WERI-Rb-1 (cell line): ENCODE measurements around the gene GATB.

Experiments
- DNase-seq: peaks from one replicate; pipeline ENCODE4 v3.0.0-alpha.2; 2020
- H3K27ac ChIP-seq: fragments of 250-450 bp; sonication (Bioruptor Pico); 2 replicates; pipeline ENCODE4 v1.5.1; 2020; ENCODE audit warnings: mild to moderate bottlenecking, moderate library complexity
- H3K27me3 ChIP-seq: fragments of 250-450 bp; sonication (Bioruptor Pico); 2 replicates; pipeline ENCODE4 v1.5.1; 2021; ENCODE audit warnings: mild to moderate bottlenecking, low read depth, moderate library complexity; ENCODE audit not compliant: insufficient read depth, severe bottlenecking
- H3K36me3 ChIP-seq: fragments of 250-450 bp; sonication (Bioruptor Pico); 2 replicates; pipeline ENCODE4 v1.5.1; 2020; ENCODE audit warnings: mild to moderate bottlenecking, moderate library complexity
- H3K4me3 ChIP-seq: 2 replicates; pipeline ENCODE4 v1.5.1; 2011; ENCODE audit warnings: low read depth, mild to moderate bottlenecking, control low read depth, low read length
- H3K9me3 ChIP-seq: fragments of 250-450 bp; sonication (Bioruptor Pico); 2 replicates; pipeline ENCODE4 v1.5.1; 2021; ENCODE audit warnings: mild to moderate bottlenecking, moderate library complexity; ENCODE audit not compliant: severe bottlenecking
- TF ChIP-seq, protein P1 (sequence below): IDR thresholded peaks from 2 replicates; pipeline ENCODE4 v1.5.1; 2011; ENCODE audit warnings: low read depth, mild to moderate bottlenecking, control low read depth, inconsistent platforms, low read length

The GATB gene

DNA sequence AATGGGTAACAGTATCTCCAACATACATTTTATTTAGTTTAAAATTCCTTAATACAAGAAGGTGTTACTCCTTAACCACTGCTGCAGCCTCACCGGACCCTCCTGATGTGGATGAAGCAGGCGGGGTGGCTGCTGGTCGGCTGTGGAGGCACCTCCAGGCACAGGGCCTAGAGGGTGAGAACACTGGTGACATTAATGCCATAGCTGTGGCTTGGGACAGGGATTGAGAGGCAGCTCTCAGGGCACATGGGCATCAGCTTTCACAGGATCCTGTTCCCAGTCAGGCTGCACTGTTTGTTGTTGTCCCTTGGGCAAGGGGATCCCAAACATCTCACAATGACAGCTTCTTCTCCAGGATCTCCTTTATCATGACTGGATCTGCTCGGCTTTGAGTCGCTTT is 90.0 kb downstream of the GATB start:
- TF ChIP-seq, protein P1, sequence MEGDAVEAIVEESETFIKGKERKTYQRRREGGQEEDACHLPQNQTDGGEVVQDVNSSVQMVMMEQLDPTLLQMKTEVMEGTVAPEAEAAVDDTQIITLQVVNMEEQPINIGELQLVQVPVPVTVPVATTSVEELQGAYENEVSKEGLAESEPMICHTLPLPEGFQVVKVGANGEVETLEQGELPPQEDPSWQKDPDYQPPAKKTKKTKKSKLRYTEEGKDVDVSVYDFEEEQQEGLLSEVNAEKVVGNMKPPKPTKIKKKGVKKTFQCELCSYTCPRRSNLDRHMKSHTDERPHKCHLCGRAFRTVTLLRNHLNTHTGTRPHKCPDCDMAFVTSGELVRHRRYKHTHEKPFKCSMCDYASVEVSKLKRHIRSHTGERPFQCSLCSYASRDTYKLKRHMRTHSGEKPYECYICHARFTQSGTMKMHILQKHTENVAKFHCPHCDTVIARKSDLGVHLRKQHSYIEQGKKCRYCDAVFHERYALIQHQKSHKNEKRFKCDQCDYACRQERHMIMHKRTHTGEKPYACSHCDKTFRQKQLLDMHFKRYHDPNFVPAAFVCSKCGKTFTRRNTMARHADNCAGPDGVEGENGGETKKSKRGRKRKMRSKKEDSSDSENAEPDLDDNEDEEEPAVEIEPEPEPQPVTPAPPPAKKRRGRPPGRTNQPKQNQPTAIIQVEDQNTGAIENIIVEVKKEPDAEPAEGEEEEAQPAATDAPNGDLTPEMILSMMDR = no peak
- no peak for DNase-seq
- Histone ChIP-seq H3K4me3 (peak overlapping the region; percentile 28; the same call in 1 of the 2 replicates), H3K27ac (peak overlapping the region; percentile 39), H3K36me3 (no peaks in the 10 kb centered on the region), H3K9me3 (no peaks in the 10 kb centered on the region), H3K27me3 (no peaks in the 10 kb centered on the region)

DNA sequence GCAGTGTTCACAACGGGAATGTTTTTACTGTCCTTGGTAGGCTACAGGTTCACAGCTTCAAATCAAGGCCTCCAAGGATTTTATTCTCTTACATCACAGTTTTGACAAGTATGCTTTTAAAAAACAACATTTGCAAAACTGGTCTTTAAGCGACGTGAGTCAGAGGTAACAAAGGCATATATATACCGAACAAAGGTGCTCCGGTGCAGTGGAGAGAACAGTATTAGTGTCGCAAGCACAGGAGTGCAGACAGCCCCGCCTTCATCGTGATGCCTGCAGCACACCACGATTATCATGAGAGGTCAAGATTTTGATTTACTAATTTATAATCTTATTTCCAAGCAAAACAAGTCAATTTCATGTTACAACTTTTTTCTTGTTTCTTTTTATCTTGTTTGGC is 90.8 kb downstream of the GATB start:
- no peaks in the 10 kb centered on the region for H3K36me3 ChIP-seq
- no peak overlapping the region for H3K27ac ChIP-seq
- DNase-seq = no peak
- H3K9me3 ChIP-seq = no peaks in the 10 kb centered on the region
- TF ChIP-seq, protein P1 = no peak
- no peaks in the 10 kb centered on the region for H3K27me3 ChIP-seq
- no peak overlapping the region for H3K4me3 ChIP-seq

DNA sequence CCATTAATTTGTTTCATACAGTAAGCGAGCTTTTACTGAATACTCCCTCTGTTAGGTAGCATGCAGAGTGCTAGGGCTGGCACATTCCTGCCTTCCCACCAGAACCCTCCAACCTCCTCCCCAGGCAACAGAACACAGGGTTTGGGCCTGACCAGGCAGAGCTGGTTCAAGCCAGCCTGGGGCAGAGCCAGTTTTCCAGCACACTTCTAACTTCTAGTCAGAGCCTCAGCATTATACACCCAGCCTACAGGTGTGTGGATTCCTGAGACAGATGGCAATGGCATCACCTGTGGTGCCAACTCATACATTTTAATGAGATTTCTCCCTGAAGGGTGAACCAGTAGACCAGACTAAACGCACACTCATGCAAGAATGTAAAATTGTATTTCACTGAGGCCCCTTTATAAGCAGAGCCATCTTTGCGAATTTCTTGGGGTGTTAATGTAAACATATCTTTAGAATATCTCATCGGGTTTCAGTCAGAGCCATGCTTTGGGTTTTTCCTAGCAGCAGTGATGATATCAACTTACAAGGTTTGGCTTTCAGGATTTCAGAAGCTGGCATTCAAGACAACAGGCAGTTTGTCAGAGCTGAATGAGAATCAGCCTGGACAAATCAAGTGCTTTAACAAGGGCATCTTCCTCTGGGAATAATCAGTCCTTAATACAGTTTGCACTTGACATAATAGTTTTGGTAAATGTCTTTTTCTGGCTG is 92.0 kb downstream of the GATB start:
- H3K27me3 ChIP-seq = no peaks in the 10 kb centered on the region
- DNase-seq = no peak
- no peaks in the 10 kb centered on the region for H3K9me3 ChIP-seq
- TF ChIP-seq, protein P1 = no peak
- H3K36me3 ChIP-seq = no peaks in the 10 kb centered on the region
- no peak overlapping the region for H3K4me3 ChIP-seq
- no peak overlapping the region for H3K27ac ChIP-seq

DNA sequence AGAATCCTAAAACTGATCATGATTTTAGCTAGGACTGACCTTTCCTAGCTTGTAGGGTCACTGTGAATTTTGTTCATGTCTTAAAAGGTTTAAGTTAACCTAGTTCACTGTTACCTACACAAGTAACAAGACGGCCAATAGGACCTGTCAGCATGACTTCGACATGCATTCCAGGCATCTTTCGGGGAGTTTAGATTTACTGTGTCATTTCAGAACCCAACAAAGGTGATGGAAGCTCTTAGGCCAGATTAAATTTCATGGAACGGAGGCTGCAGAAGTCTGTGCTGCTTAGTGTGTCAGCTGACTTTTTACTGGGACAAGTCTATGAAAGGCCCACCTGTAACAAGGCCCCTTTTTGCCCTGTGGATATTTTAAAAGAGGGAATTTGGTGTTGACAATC is 93.1 kb downstream of the GATB start:
- Histone ChIP-seq H3K9me3 (no peaks in the 10 kb centered on the region), H3K4me3 (no peak overlapping the region), H3K36me3 (no peaks in the 10 kb centered on the region), H3K27me3 (no peaks in the 10 kb centered on the region), H3K27ac (no peak overlapping the region)
- TF ChIP-seq, protein P1 = no peak
- DNase-seq = no peak

DNA sequence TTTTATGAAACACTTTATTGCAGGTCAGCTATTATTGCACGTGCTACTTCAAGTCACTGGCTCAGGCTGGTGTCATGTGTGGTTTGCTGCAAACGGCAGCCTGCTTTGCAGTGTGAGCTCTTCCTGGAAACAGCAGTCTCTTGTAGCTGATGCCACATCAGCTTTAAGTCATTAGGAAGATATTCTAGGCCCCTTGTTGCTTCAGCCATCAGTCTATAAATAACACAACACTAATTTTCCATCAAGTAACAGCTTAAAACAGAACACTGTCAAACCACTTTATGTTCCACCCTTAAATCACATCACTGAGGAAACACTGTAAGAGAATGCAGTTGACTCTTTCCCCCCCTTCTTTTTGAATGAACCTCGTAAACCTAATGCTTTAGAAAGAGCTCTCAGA is 93.8 kb downstream of the GATB start:
- H3K4me3 ChIP-seq = no peak overlapping the region
- no peak for DNase-seq
- TF ChIP-seq, protein P1 = no peak
- no peaks in the 10 kb centered on the region for H3K27me3 ChIP-seq
- no peaks in the 10 kb centered on the region for H3K9me3 ChIP-seq
- no peaks in the 10 kb centered on the region for H3K36me3 ChIP-seq
- H3K27ac ChIP-seq = no peak overlapping the region

DNA sequence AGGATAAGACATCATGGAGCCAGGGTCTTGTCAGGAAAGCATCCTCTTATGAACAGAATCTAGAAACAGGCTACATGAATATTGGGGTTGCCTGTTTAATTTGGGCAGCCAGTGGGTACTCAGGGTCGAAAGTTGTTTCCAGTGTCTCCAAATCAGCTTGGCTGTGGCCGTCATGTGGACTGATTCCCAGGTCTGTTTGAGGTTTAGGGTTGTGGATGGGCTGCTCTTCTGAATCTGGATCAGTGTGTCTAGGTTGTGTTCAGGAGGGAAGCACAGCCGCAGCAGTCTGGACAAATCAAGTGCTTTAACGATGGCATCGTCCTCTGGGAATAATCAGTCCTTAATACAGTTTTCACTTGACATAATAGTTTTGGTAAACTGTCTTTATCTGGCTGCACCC is 94.3 kb downstream of the GATB start:
- H3K27ac ChIP-seq = no peak overlapping the region
- H3K36me3 ChIP-seq = no peaks in the 10 kb centered on the region
- H3K27me3 ChIP-seq = no peaks in the 10 kb centered on the region
- DNase-seq = no peak
- TF ChIP-seq, protein P1 = no peak
- H3K9me3 ChIP-seq = no peaks in the 10 kb centered on the region
- no peak overlapping the region for H3K4me3 ChIP-seq
